ENCODE measurements around the gene CALHM4.
"Not testable (repeated sequence)": the region's sequence is repeated elsewhere in the genome, so short reads cannot be mapped to it uniquely, and the experiment has no call there.

DNA sequence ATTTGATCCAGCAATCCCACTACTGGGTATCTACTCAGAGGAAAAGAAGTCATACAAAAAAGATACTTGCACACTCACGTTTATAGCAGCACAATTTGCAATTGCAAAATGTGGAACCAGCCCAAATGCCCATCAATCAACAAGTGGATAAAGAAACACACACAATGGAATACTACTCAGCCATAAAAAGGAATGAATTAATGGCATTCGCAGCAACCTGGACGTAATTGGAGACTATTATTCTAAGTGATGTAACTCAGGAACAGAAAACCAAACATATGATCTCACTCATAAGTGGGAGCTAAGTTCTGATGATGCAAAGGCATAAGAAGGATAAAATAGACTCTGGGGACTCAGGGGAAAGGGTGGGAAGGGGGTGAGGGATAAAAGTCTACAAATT lies 51.3 kb downstream of the CALHM4 start:
- not testable (repeated sequence) for TF ChIP-seq CTCF, POLR2A (IDR thresholded peaks at IDR 0.05)
